Nucleus accumbens (tissue), 56 donors: ENCODE results near the gene FH.

Source experiments
- DNase-seq, 56 donors: peaks; one replicate each; lab custom pipeline; 2025; lab: John Stamatoyannopoulos, UW

The FH gene

GRCh38 chr1:241460098-241460873 lies 59.3 kb downstream of the FH start:
- no peak for DNase-seq

GRCh38 chr1:241459186-241459802 lies 60.3 kb downstream of the FH start:
- no peak for DNase-seq

GRCh38 chr1:241457421-241457820 lies 62.1 kb downstream of the FH start:
- no peak for DNase-seq

- no peak for DNase-seq
Measured at GRCh38 chr1:241456743-241457142, 62.8 kb downstream of the FH start.

- DNase-seq = no peak
Measured at GRCh38 chr1:241453732-241454131, 65.8 kb downstream of the FH start.

GRCh38 chr1:241451956-241452355 lies 67.6 kb downstream of the FH start:
- no peak for DNase-seq
